Activated naive CD4-positive, alpha-beta T cell treated with anti-CD3 and anti-CD28 coated beads, Interleukin-2, amount 50 U/mL, for 24 hours (primary cell): ENCODE results near the gene BICD2.
A peak's percentile ranks its signal among the peaks of the same experiment; 100 is the strongest.

Experiments
- H3K27ac Mint-ChIP-seq: one replicate; pipeline ENCODE4 v1.8.0; 2021; ENCODE audit warnings: mild to moderate bottlenecking, mixed read lengths
- H3K27me3 Mint-ChIP-seq: one replicate; pipeline ENCODE4 v1.8.0; 2021; ENCODE audit warnings: mixed read lengths
- H3K36me3 Mint-ChIP-seq: one replicate; pipeline ENCODE4 v1.8.0; 2021; ENCODE audit warnings: mixed read lengths
- H3K4me1 Mint-ChIP-seq: one replicate; pipeline ENCODE4 v1.8.0; 2021; ENCODE audit warnings: mixed read lengths
- H3K4me3 Mint-ChIP-seq: one replicate; pipeline ENCODE4 v1.8.0; 2021; ENCODE audit warnings: mild to moderate bottlenecking, mixed read lengths
- H3K9me3 Mint-ChIP-seq: one replicate; pipeline ENCODE4 v1.8.0; 2021; ENCODE audit warnings: mixed read lengths

The BICD2 gene

GRCh38 chr9:92665836-92666235, 98.8 kb downstream of the BICD2 start:
- Mint-ChIP-seq H3K4me3 (no peak overlapping the region), H3K27me3 (no peaks in the 10 kb centered on the region), H3K9me3 (no peaks in the 10 kb centered on the region), H3K36me3 (peaks cover 2% of the 10 kb centered on the region), H3K4me1 (peaks cover 59% of the 10 kb centered on the region), H3K27ac (no peak overlapping the region)

- H3K27me3 Mint-ChIP-seq, result no peaks in the 10 kb centered on the region
- H3K36me3 Mint-ChIP-seq, result peaks cover 2% of the 10 kb centered on the region
- no peaks in the 10 kb centered on the region for H3K9me3 Mint-ChIP-seq
- H3K4me1 Mint-ChIP-seq, result peaks cover 65% of the 10 kb centered on the region
- H3K4me3 Mint-ChIP-seq, result peak overlapping the region; percentile 15
- no peak overlapping the region for H3K27ac Mint-ChIP-seq
Measured at GRCh38 chr9:92664394-92665152, 100.1 kb downstream of the BICD2 start.

- Mint-ChIP-seq H3K4me1 (peaks cover 62% of the 10 kb centered on the region), H3K36me3 (peaks cover 2% of the 10 kb centered on the region), H3K4me3 (no peak overlapping the region), H3K9me3 (no peaks in the 10 kb centered on the region), H3K27ac (no peak overlapping the region), H3K27me3 (no peaks in the 10 kb centered on the region)
Measured at GRCh38 chr9:92663951-92664350, 100.7 kb downstream of the BICD2 start.

DNA sequence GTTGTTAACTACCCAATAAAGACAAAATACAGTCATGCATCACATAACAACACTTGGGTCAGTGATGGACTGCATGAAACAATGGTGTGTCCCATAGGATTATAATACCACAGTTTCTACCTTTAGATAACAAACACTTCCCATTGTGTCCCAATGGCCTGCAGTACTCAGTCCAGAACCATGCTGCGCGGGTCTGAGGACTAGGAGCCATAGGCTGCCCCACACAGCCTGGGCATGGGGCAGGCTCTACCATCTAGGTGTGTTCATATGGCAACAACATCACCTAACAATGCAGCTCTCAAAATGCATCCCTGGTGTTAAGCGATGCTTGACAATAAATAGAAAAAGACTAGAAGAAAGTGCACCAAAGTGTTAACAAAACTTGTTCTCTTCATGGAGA, 101.5 kb downstream of the BICD2 start:
- no peaks in the 10 kb centered on the region for H3K27me3 Mint-ChIP-seq
- peaks cover 54% of the 10 kb centered on the region for H3K4me1 Mint-ChIP-seq

DNA sequence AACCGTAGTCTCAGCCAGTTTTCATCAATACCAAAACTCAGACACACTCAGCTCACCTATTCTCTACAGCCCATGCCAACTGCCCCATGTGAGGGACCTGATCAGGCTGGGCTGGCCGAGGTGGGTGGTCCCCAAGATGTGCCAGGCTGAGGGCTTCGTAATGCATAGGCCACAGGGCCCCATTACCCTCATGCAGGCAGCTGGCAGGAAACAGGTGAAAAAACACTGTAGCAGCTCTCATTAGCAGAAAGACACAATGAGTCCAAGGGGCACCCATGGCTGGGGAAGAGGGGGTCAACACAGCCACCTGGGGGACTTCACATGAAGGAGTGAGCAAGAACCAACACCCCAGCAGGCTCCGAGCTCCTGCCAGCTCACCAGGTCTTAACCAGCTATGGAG, 102.9 kb downstream of the BICD2 start:
- H3K4me3 Mint-ChIP-seq, result no peak overlapping the region
- no peaks in the 10 kb centered on the region for H3K9me3 Mint-ChIP-seq
- H3K36me3 Mint-ChIP-seq, result peaks cover 2% of the 10 kb centered on the region
- H3K4me1 Mint-ChIP-seq, result peaks cover 44% of the 10 kb centered on the region
- H3K27ac Mint-ChIP-seq, result no peak overlapping the region
- H3K27me3 Mint-ChIP-seq, result no peaks in the 10 kb centered on the region

More for the DNA sequence above, 101.5 kb downstream of the BICD2 start:
- Mint-ChIP-seq H3K36me3 (peaks cover 2% of the 10 kb centered on the region), H3K4me3 (no peak overlapping the region), H3K27ac (no peak overlapping the region), H3K9me3 (no peaks in the 10 kb centered on the region)
